ENCODE measurements around the gene PCDHGA10. TPM values are rescaled to one million over a fixed set of nuclear protein-coding genes. Genes with fewer than 3 reads are reported as not detected.

PCDHGA10 gene
- polyA plus RNA-seq (2012; ENCODE audit: insufficient read length, low read depth), result 4.2 TPM

DNA sequence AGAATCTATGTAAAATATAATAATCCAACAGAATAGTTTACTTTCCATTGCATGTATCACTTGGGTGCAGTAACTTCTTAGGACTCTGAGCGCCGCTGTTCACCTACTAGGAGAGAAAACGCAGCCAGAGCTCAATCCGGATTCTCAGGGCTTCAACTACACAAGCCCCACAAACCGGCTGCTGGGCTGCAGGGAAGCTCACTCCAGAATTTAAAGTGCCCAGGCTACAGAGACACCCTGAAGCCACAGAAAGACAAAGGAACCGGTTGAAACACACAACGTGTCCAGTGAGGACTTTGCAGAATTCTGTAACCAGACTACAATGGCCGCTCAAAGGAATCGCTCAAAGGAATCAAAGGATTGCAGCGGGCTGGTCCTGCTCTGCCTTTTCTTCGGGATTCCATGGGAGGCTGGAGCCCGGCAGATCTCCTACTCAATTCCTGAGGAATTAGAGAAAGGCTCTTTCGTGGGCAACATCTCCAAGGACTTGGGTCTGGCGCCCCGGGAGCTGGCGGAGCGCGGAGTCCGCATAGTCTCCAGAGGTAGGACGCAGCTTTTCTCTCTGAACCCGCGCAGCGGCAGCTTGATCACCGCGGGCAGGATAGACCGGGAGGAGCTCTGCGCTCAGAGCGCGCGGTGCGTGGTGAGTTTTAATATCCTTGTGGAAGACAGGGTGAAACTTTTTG lies at the start of gene PCDHGA10:
Gene PCDHGA10 (plus strand): TSS at position 134 of the 686 bp plus-strand sequence. CDS start 189 bp downstream, at position 323.
- TF ChIP-seq, protein P1, sequence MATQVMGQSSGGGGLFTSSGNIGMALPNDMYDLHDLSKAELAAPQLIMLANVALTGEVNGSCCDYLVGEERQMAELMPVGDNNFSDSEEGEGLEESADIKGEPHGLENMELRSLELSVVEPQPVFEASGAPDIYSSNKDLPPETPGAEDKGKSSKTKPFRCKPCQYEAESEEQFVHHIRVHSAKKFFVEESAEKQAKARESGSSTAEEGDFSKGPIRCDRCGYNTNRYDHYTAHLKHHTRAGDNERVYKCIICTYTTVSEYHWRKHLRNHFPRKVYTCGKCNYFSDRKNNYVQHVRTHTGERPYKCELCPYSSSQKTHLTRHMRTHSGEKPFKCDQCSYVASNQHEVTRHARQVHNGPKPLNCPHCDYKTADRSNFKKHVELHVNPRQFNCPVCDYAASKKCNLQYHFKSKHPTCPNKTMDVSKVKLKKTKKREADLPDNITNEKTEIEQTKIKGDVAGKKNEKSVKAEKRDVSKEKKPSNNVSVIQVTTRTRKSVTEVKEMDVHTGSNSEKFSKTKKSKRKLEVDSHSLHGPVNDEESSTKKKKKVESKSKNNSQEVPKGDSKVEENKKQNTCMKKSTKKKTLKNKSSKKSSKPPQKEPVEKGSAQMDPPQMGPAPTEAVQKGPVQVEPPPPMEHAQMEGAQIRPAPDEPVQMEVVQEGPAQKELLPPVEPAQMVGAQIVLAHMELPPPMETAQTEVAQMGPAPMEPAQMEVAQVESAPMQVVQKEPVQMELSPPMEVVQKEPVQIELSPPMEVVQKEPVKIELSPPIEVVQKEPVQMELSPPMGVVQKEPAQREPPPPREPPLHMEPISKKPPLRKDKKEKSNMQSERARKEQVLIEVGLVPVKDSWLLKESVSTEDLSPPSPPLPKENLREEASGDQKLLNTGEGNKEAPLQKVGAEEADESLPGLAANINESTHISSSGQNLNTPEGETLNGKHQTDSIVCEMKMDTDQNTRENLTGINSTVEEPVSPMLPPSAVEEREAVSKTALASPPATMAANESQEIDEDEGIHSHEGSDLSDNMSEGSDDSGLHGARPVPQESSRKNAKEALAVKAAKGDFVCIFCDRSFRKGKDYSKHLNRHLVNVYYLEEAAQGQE (IDR thresholded peaks at IDR 0.05; ENCODE audit: insufficient read depth in 1 of 2, low read depth in 2 of 2, low read length in 2 of 2), result no peak
- TF ChIP-seq POLR2AphosphoS5 (IDR thresholded peaks at IDR 0.05; ENCODE audit: low read depth, low read length) (no peak), FOXP2 (optimal IDR thresholded peaks at IDR 0.05; ENCODE audit: borderline replicate concordance, extremely low read depth, extremely low read length, insufficient read depth) (no peak), TAF1 (IDR thresholded peaks at IDR 0.05; ENCODE audit: borderline replicate concordance, insufficient read depth, low read length) (no peak), SIN3A (IDR thresholded peaks at IDR 0.05; ENCODE audit: borderline replicate concordance, insufficient read depth, low read length) (no peak)

DNA sequence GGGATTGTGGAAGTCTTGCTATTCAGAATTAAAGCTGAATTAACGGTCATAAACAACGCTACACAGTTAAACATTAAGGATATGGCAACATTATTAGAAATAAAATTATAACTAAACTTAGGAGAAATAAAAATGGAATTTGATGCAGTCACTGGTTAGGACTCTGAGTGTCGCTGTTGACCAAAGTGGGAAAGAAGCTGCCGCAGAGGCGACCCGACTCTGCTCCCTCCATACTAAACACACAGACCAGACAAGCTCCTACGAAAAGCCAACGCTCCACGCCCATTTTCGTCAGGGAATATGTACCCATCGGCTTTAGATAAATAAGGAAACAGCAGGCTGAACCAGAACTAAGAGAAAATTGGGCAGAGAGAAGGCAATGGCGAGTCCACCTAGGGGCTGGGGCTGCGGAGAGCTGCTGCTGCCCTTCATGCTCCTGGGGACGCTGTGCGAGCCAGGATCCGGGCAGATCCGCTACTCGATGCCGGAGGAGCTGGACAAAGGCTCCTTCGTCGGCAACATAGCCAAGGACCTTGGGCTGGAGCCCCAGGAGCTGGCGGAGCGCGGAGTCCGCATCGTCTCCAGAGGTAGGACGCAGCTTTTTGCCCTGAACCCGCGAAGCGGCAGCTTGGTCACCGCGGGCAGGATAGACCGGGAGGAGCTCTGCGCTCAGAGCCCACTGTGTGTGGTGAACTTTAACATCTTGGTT lies 48.7 kb upstream of the PCDHGA10 start, which contains the start of gene PCDHGA5:
Gene PCDHGA5 (plus strand): TSS at position 211 of the 709 bp plus-strand sequence. CDS start 169 bp downstream, at position 380.
- TF ChIP-seq POLR2AphosphoS5 (IDR thresholded peaks at IDR 0.05; ENCODE audit: low read depth, low read length), result no peak
- TF ChIP-seq, protein P1 (IDR thresholded peaks at IDR 0.05; ENCODE audit: insufficient read depth in 1 of 2, low read depth in 2 of 2, low read length in 2 of 2), result no peak

DNA sequence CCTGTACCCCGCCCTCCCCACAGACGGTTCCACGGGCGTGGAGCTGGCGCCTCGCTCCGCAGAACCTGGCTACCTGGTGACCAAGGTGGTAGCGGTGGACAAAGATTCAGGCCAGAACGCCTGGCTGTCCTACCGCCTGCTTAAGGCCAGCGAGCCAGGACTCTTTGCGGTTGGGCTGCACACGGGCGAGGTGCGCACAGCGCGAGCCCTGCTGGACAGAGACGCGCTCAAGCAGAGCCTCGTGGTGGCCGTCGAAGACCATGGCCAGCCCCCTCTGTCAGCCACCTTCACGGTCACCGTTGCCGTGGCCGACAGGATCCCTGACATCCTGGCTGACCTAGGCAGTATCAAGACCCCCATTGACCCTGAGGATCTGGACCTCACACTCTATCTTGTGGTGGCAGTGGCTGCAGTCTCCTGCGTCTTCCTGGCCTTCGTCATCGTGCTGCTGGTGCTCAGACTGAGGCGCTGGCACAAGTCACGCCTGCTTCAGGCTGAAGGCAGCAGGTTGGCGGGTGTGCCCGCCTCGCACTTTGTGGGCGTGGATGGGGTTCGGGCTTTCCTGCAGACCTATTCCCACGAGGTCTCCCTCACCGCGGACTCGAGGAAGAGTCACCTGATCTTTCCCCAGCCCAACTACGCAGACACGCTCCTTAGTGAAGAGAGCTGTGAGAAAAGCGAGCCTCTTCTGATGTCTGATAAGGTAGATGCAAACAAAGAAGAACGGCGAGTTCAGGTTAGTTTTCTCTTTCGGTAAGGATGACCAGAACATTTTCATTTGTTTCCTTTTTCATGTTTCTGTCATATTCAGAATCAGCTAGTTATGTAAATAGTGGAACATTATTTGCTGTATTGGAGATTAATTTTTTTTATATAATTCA lies 46.5 kb upstream of the PCDHGA10 start:
- TF ChIP-seq POLR2AphosphoS5 (IDR thresholded peaks at IDR 0.05; ENCODE audit: low read depth, low read length) (no peak), TAF1 (IDR thresholded peaks at IDR 0.05; ENCODE audit: borderline replicate concordance, insufficient read depth, low read length) (no peak), SIN3A (IDR thresholded peaks at IDR 0.05; ENCODE audit: borderline replicate concordance, insufficient read depth, low read length) (no peak), FOXP2 (optimal IDR thresholded peaks at IDR 0.05; ENCODE audit: borderline replicate concordance, extremely low read depth, extremely low read length, insufficient read depth) (no peak)
- TF ChIP-seq, protein P1 (IDR thresholded peaks at IDR 0.05; ENCODE audit: insufficient read depth in 1 of 2, low read depth in 2 of 2, low read length in 2 of 2), result no peak

DNA sequence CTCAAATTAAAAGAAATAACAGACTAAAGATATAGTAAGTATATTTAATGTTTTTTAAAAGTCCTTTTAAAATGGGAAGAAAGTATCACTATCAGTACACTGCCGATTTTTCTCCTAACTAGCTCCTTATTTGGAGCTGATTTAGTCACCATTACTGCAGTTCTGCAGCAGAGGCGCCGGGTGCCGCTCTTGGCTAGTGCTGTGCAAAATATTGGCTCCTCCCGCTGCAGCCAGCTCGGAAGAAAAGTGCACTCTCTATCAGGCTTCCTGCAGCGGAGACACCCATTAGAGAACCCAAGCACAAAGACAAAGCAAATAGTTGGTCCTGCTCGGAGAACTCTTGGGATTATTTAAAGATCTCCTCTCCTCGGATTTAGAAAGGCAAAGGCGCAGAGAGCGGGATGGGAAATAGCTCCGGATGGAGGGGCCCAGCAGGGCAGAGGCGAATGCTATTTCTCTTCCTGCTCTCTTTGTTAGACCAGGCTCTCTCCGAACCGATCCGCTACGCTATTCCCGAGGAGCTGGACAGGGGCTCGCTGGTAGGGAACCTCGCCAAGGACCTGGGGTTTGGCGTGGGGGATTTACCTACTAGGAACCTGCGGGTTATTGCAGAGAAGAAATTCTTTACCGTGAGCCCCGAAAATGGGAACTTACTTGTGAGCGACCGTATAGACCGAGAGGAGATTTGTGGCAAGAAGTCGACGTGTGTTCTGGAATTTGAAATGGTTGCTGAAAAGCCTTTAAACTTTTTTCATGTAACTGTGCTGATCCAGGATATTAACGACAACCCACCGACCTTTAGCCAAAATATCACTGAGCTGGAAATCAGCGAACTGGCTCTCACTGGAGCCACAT lies 42.6 kb upstream of the PCDHGA10 start, which contains the start of gene PCDHGB3:
Gene PCDHGB3 (plus strand): TSS at position 249 of the 855 bp plus-strand sequence. CDS start 153 bp downstream, at position 402.
- TF ChIP-seq POLR2AphosphoS5 (IDR thresholded peaks at IDR 0.05; ENCODE audit: low read depth, low read length), result no peak
- TF ChIP-seq, protein P1 (IDR thresholded peaks at IDR 0.05; ENCODE audit: insufficient read depth in 1 of 2, low read depth in 2 of 2, low read length in 2 of 2), result no peak
- TF ChIP-seq FOXP2 (optimal IDR thresholded peaks at IDR 0.05; ENCODE audit: borderline replicate concordance, extremely low read depth, extremely low read length, insufficient read depth), result no peak
- TF ChIP-seq SIN3A (IDR thresholded peaks at IDR 0.05; ENCODE audit: borderline replicate concordance, insufficient read depth, low read length), result no peak
- TF ChIP-seq TAF1 (IDR thresholded peaks at IDR 0.05; ENCODE audit: borderline replicate concordance, insufficient read depth, low read length), result no peak

Measured in PFSK-1 (cell line).